ENCODE data around the gene KCNF1. TPM values are rescaled to one million over a fixed set of nuclear protein-coding genes. Genes with fewer than 3 reads are reported as not detected.

Gene KCNF1
- total RNA-seq, 2 donors from 2014 or later = 5.2 to 17.0 TPM

GRCh38 chr2:10935953-10936942 lies 24.5 kb downstream of the KCNF1 start:
- H3K4me1 Mint-ChIP-seq = peaks cover 19% of the 10 kb centered on the region
- no peak overlapping the region for H3K27ac ChIP-seq (ENCODE audit: low read depth, low read length)
- peaks cover 26% of the 10 kb centered on the region for H3K9me3 ChIP-seq (ENCODE audit: control insufficient read depth, low read length)
- no peaks in the 10 kb centered on the region for H3K36me3 ChIP-seq (ENCODE audit: control insufficient read depth, insufficient read depth, low read length)
- H3K27me3 Mint-ChIP-seq (ENCODE audit: insufficient read depth) = peaks cover 8% of the 10 kb centered on the region
- DNase-seq = peak; percentile 87
- H3K36me3 Mint-ChIP-seq (ENCODE audit: low read depth) = no peaks in the 10 kb centered on the region
- H3K9me3 Mint-ChIP-seq = peaks cover 32% of the 10 kb centered on the region
- TF ChIP-seq CTCF (conservative IDR thresholded peaks at IDR 0.05) = peak; percentile 10
- peak overlapping the region; percentile 29 for H3K27ac Mint-ChIP-seq
- no peak overlapping the region for H3K4me3 Mint-ChIP-seq
- peak overlapping the region; percentile 22 for H3K4me3 ChIP-seq (ENCODE audit: low read length)
- 45 to 73% methylated on average over 11 to 17 of the region's 17 CpGs for WGBS, 2 experiments (ENCODE audit: insufficient coverage in 1 of 2, insufficient read length in 1 of 2)
- no peak overlapping the region for H3K9ac ChIP-seq (ENCODE audit: extremely low read depth, low read length, poor library complexity, severe bottlenecking)
- H3K4me1 ChIP-seq (ENCODE audit: control insufficient read depth, insufficient read depth, low read length) = no peaks in the 10 kb centered on the region
- H3K27me3 ChIP-seq (ENCODE audit: control insufficient read depth, insufficient read depth, low read length, poor library complexity, severe bottlenecking) = no peaks in the 10 kb centered on the region

GRCh38 chr2:10939058-10939457 lies 27.3 kb downstream of the KCNF1 start:
- 91 to 93% methylated on average over 2 to 3 of the region's 3 CpGs for WGBS, 2 experiments (ENCODE audit: insufficient coverage in 1 of 2, insufficient read length in 1 of 2)
- H3K9ac ChIP-seq (ENCODE audit: extremely low read depth, low read length, poor library complexity, severe bottlenecking) = no peak overlapping the region
- H3K27ac ChIP-seq (ENCODE audit: low read depth, low read length) = no peak overlapping the region
- H3K4me1 Mint-ChIP-seq = peaks cover 19% of the 10 kb centered on the region
- peaks cover 32% of the 10 kb centered on the region for H3K9me3 Mint-ChIP-seq
- no peak overlapping the region for H3K27ac Mint-ChIP-seq
- H3K27me3 Mint-ChIP-seq (ENCODE audit: insufficient read depth) = peaks cover 12% of the 10 kb centered on the region
- no peaks in the 10 kb centered on the region for H3K4me1 ChIP-seq (ENCODE audit: control insufficient read depth, insufficient read depth, low read length)
- H3K27me3 ChIP-seq (ENCODE audit: control insufficient read depth, insufficient read depth, low read length, poor library complexity, severe bottlenecking) = no peaks in the 10 kb centered on the region
- H3K36me3 ChIP-seq (ENCODE audit: control insufficient read depth, insufficient read depth, low read length) = no peaks in the 10 kb centered on the region
- H3K9me3 ChIP-seq (ENCODE audit: control insufficient read depth, low read length) = peaks cover 26% of the 10 kb centered on the region
- no peak overlapping the region for H3K4me3 Mint-ChIP-seq
- no peaks in the 10 kb centered on the region for H3K36me3 Mint-ChIP-seq (ENCODE audit: low read depth)
- no peak for DNase-seq
- peak overlapping the region; percentile 44 for H3K4me3 ChIP-seq (ENCODE audit: low read length)
- no peak for TF ChIP-seq CTCF (conservative IDR thresholded peaks at IDR 0.05)

- peaks cover 12% of the 10 kb centered on the region for H3K27me3 Mint-ChIP-seq (ENCODE audit: insufficient read depth)
- H3K4me3 ChIP-seq (ENCODE audit: low read length) = no peak overlapping the region
Observed at GRCh38 chr2:10940596-10940995, 28.9 kb downstream of the KCNF1 start.

More at GRCh38 chr2:10940596-10940995, 28.9 kb downstream of the KCNF1 start:
- TF ChIP-seq CTCF (conservative IDR thresholded peaks at IDR 0.05) = no peak
- H3K9me3 Mint-ChIP-seq = peaks cover 32% of the 10 kb centered on the region
- H3K4me1 ChIP-seq (ENCODE audit: control insufficient read depth, insufficient read depth, low read length) = no peaks in the 10 kb centered on the region
- no peaks in the 10 kb centered on the region for H3K36me3 ChIP-seq (ENCODE audit: control insufficient read depth, insufficient read depth, low read length)
- no peaks in the 10 kb centered on the region for H3K36me3 Mint-ChIP-seq (ENCODE audit: low read depth)
- H3K4me3 Mint-ChIP-seq = no peak overlapping the region
- H3K27me3 ChIP-seq (ENCODE audit: control insufficient read depth, insufficient read depth, low read length, poor library complexity, severe bottlenecking) = no peaks in the 10 kb centered on the region
- peaks cover 11% of the 10 kb centered on the region for H3K4me1 Mint-ChIP-seq
- H3K27ac Mint-ChIP-seq = no peak overlapping the region
- no peak for DNase-seq
- no peak overlapping the region for H3K27ac ChIP-seq (ENCODE audit: low read depth, low read length)
- H3K9ac ChIP-seq (ENCODE audit: extremely low read depth, low read length, poor library complexity, severe bottlenecking) = no peak overlapping the region
- whole genome bisulfite sequencing, 2 experiments (ENCODE audit: insufficient coverage in 1 of 2, insufficient read length in 1 of 2) = 93 to 95% methylated on average over 2 of the region's 2 CpGs
- peaks cover 26% of the 10 kb centered on the region for H3K9me3 ChIP-seq (ENCODE audit: control insufficient read depth, low read length)

Data from endodermal cell (in vitro differentiated cells).